MM.1S (cell line): ENCODE data around the gene ZNF430.

Source experiments
- DNase-seq: peaks from one replicate; pipeline ENCODE4 v3.0.0-alpha.2; 2015
- H2AFZ ChIP-seq: fragments of 300-600 bp; sonication (generic); 2 replicates; pipeline ENCODE4 v1.6.0; 2016; ENCODE audit warnings: antibody characterized with exemption, low read length
- H3F3A ChIP-seq: fragments of 300-600 bp; sonication (generic); 2 replicates; pipeline ENCODE4 v1.6.1; 2016; ENCODE audit warnings: mild to moderate bottlenecking, antibody characterized with exemption, low read length, moderate library complexity, mixed read lengths; ENCODE audit not compliant: insufficient read depth
- H3K27ac ChIP-seq: fragments of 300-600 bp; sonication (generic); 2 replicates; pipeline ENCODE4 v1.5.1; 2016; ENCODE audit warnings: mild to moderate bottlenecking, low read length
- H3K27me3 ChIP-seq: fragments of 300-600 bp; sonication (generic); replicated peaks from 2 replicates; pipeline ENCODE4 v1.6.0; 2016; ENCODE audit warnings: low read length; ENCODE audit not compliant: insufficient read depth
- H3K36me3 ChIP-seq: fragments of 300-600 bp; sonication (generic); replicated peaks from 2 replicates; pipeline ENCODE4 v1.6.1; 2016; ENCODE audit warnings: mild to moderate bottlenecking, low read length, mixed read lengths; ENCODE audit not compliant: insufficient read depth
- H3K4me1 ChIP-seq: fragments of 300-600 bp; sonication (generic); 2 replicates; pipeline ENCODE4 v1.6.1; 2016; ENCODE audit warnings: low read length, mixed read lengths
- H3K4me2 ChIP-seq: fragments of 300-600 bp; sonication (generic); 2 replicates; pipeline ENCODE4 v1.6.0; 2016; ENCODE audit warnings: low read depth, low read length
- H3K4me3 ChIP-seq: fragments of 300-600 bp; sonication (generic); 2 replicates; pipeline ENCODE4 v1.5.1; 2016; ENCODE audit warnings: low read length, mixed read lengths
- H3K79me2 ChIP-seq: fragments of 300-600 bp; sonication (generic); 2 replicates; pipeline ENCODE4 v1.6.1; 2016; ENCODE audit warnings: mixed run types, low read length, mixed read lengths
- H3K9ac ChIP-seq: fragments of 300-600 bp; sonication (generic); 2 replicates; pipeline ENCODE4 v1.6.1; 2016; ENCODE audit warnings: low read length, mixed read lengths
- H3K9me2 ChIP-seq: fragments of 300-600 bp; sonication (generic); replicated peaks from 2 replicates; pipeline ENCODE4 v1.6.1; 2016; ENCODE audit warnings: mild to moderate bottlenecking, low read length, mixed read lengths; ENCODE audit not compliant: insufficient read depth
- H3K9me3 ChIP-seq: fragments of 300-600 bp; sonication (generic); replicated peaks from 2 replicates; pipeline ENCODE4 v1.6.1; 2016; ENCODE audit warnings: mild to moderate bottlenecking, low read length, mixed read lengths; ENCODE audit not compliant: insufficient read depth
- H4K20me1 ChIP-seq: fragments of 300-600 bp; sonication (generic); 2 replicates; pipeline ENCODE4 v1.6.1; 2016; ENCODE audit warnings: mild to moderate bottlenecking, low read length, moderate library complexity, mixed read lengths; ENCODE audit not compliant: insufficient read depth
- EZH2 ChIP-seq: fragments of 300-600 bp; sonication (generic); optimal IDR thresholded peaks from 2 replicates; pipeline ENCODE3; 2017; ENCODE audit warnings: low read depth, mild to moderate bottlenecking, antibody characterized with exemption, low read length, mixed read lengths
- EZH2phosphoT487 ChIP-seq: fragments of 300-600 bp; sonication (generic); IDR thresholded peaks from 2 replicates; pipeline ENCODE4 v1.6.1; 2018; ENCODE audit warnings: antibody characterized with exemption, low read length
- TF ChIP-seq, protein P1 (sequence below): fragments of 300-600 bp; sonication (generic); IDR thresholded peaks from 2 replicates; pipeline ENCODE4 v1.5.1; 2016; ENCODE audit warnings: antibody characterized with exemption, low read length, mixed read lengths

ZNF430 gene

DNA sequence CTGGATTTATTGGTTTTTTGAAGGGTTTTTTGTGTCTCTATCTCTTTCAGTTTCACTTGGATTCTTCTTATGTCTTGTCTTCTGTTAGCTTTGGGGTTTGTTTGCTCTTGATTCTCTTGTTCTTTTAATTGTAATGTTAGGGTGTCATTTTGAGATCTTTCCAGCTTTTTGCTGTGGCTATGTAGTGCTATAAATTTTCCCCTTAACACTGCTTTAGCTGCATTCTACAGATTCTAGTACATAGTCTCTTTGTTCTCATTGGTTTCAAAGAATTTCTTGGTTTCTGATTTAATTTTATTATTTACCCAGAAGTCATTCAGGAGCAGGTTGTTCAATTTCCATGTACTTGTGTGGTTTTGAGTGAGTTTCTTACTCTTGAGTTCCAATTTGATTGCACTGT, 24.6 kb downstream of the ZNF430 start:
- Histone ChIP-seq H3K27ac (no peak overlapping the region), H3K36me3 (peaks cover 3% of the 10 kb centered on the region; the same call in 1 of the 2 replicates), H3K79me2 (peaks cover 6% of the 10 kb centered on the region; the same call in 1 of the 2 replicates), H3K27me3 (no peaks in the 10 kb centered on the region), H2AFZ (no peak overlapping the region), H3F3A (no peaks in the 10 kb centered on the region; the same call in 1 of the 2 replicates), H3K9me3 (no peaks in the 10 kb centered on the region), H3K9me2 (no peaks in the 10 kb centered on the region), H3K4me1 (no peaks in the 10 kb centered on the region), H4K20me1 (no peaks in the 10 kb centered on the region), H3K9ac (no peak overlapping the region), H3K4me3 (no peak overlapping the region), H3K4me2 (no peak overlapping the region)
- no peak for TF ChIP-seq EZH2phosphoT487
- no peak for DNase-seq

DNA sequence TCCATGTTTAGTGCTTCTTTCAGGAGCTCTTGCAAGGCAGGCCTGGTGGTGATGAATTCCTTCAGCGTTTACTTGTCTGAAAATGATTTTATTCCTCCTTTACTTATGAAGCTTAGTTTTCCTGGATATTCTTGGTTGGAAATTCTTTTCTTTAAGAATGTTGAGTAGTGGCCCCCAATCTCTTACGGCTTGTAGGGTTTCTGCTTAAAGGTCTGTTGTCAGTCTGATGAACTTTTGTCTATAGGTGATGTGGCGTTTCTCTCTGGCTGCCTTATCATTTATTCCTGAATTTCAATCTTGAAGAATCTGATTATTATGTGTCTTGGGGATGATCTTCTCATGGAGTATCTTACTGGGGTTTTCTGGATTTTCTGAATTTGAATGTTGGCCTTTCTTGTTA, 26.0 kb downstream of the ZNF430 start:
- DNase-seq, result no peak
- Histone ChIP-seq H3K9me3 (no peaks in the 10 kb centered on the region), H4K20me1 (no peaks in the 10 kb centered on the region), H3K27me3 (no peaks in the 10 kb centered on the region), H3K27ac (no peak overlapping the region), H3K79me2 (peaks cover 6% of the 10 kb centered on the region; the same call in 1 of the 2 replicates), H3K36me3 (0 out of 2 replicates have a peak, but pooled peaks cover 3% of the 10 kb centered on the region), H3F3A (no peaks in the 10 kb centered on the region; the same call in 1 of the 2 replicates), H3K9ac (no peak overlapping the region), H3K4me3 (no peak overlapping the region), H2AFZ (no peak overlapping the region), H3K9me2 (no peaks in the 10 kb centered on the region), H3K4me2 (no peak overlapping the region), H3K4me1 (no peaks in the 10 kb centered on the region)
- no peak for TF ChIP-seq EZH2phosphoT487
- TF ChIP-seq, protein P1, sequence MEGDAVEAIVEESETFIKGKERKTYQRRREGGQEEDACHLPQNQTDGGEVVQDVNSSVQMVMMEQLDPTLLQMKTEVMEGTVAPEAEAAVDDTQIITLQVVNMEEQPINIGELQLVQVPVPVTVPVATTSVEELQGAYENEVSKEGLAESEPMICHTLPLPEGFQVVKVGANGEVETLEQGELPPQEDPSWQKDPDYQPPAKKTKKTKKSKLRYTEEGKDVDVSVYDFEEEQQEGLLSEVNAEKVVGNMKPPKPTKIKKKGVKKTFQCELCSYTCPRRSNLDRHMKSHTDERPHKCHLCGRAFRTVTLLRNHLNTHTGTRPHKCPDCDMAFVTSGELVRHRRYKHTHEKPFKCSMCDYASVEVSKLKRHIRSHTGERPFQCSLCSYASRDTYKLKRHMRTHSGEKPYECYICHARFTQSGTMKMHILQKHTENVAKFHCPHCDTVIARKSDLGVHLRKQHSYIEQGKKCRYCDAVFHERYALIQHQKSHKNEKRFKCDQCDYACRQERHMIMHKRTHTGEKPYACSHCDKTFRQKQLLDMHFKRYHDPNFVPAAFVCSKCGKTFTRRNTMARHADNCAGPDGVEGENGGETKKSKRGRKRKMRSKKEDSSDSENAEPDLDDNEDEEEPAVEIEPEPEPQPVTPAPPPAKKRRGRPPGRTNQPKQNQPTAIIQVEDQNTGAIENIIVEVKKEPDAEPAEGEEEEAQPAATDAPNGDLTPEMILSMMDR, result no peak
- no peak for TF ChIP-seq EZH2

DNA sequence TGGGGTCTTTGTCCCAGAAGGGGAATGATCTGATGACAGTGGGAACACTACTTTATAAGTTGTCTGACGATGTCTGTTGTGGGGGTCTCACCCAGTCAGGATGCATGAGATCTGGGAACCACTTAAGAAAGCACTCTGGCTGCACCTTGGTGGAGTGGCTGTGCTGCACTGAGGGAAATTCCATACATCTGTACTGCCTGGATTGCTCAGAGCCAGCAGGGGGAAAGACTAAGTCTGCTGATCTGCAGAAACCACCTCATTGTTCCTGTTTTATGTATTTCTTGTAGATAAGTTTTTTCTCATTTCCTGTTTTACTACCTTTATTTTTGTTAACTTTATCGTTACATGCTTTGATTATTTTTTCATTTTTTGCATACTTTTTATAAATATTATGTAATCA, 27.3 kb downstream of the ZNF430 start:
- Histone ChIP-seq H3K4me3 (no peak overlapping the region), H3K9me3 (no peaks in the 10 kb centered on the region), H2AFZ (no peak overlapping the region), H3K4me2 (no peak overlapping the region), H3K9me2 (no peaks in the 10 kb centered on the region), H3K9ac (no peak overlapping the region), H3K79me2 (peaks cover 6% of the 10 kb centered on the region; the same call in 1 of the 2 replicates), H3K27ac (no peak overlapping the region), H4K20me1 (no peaks in the 10 kb centered on the region), H3F3A (no peaks in the 10 kb centered on the region; the same call in 1 of the 2 replicates), H3K27me3 (no peaks in the 10 kb centered on the region), H3K36me3 (peaks cover 6% of the 10 kb centered on the region; the same call in 1 of the 2 replicates), H3K4me1 (no peaks in the 10 kb centered on the region)
- no peak for DNase-seq
- TF ChIP-seq EZH2phosphoT487, result no peak
- no peak for TF ChIP-seq EZH2
- TF ChIP-seq, protein P1, result no peak

DNA sequence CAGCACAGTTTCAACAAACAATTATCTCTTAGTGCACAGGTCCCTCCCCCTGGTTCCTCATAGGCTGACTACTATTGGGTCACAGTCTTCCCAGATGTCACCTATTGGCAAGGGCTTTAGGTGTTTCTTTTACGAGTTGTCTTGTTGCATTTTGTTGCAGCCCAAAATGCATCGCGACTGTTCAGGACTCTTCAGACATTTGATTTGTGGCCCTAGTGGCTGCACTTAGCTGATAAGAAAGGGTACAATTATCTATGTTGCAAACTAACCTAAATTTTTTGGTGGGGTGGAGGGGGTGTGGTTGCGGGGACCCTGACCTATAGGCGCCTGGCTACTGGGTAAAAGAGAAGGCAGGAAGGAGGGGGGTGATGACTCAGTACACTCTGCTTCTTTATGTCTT, 32.4 kb downstream of the ZNF430 start:
- H3K4me2 ChIP-seq, result no peak overlapping the region
- no peak overlapping the region for H3K9ac ChIP-seq
- no peaks in the 10 kb centered on the region for H3K4me1 ChIP-seq
- no peaks in the 10 kb centered on the region for H3K79me2 ChIP-seq
- H4K20me1 ChIP-seq, result no peaks in the 10 kb centered on the region
- H3K27ac ChIP-seq, result no peak overlapping the region
- peaks cover 17% of the 10 kb centered on the region; the same call in 1 of the 2 replicates for H3K36me3 ChIP-seq
- H3K9me2 ChIP-seq, result no peaks in the 10 kb centered on the region
- H3K27me3 ChIP-seq, result no peaks in the 10 kb centered on the region
- H3F3A ChIP-seq, result no peaks in the 10 kb centered on the region
- no peak for TF ChIP-seq EZH2
- TF ChIP-seq EZH2phosphoT487, result no peak
- TF ChIP-seq, protein P1, result no peak
- no peak for DNase-seq
- no peak overlapping the region for H3K4me3 ChIP-seq
- H2AFZ ChIP-seq, result no peak overlapping the region
- H3K9me3 ChIP-seq, result no peaks in the 10 kb centered on the region
